GM23338 (cell line): ENCODE results near the gene LMBR1L.

Experiments used
- CREB1 ChIP-seq: fragments of 250-450 bp; sonication (Bioruptor Pico); IDR thresholded peaks from 2 replicates; pipeline ENCODE4 v1.5.0; 2020; ENCODE audit warnings: low read depth, mild to moderate bottlenecking, moderate library complexity
- CTCF ChIP-seq, 2 experiments: fragments of 200-600 bp in 1 of 2; sonication (generic) in 1 of 2; conservative IDR thresholded peaks; 2 replicates each; pipeline versions ENCODE4 v1.5.1 to v1.6.1; 2016 to 2017; ENCODE audit warnings: antibody characterized with exemption in 2 of 2, low read depth in 2 of 2, mild to moderate bottlenecking in 2 of 2, moderate library complexity in 1 of 2
- EZH2 ChIP-seq: fragments of 200-600 bp; sonication (generic); IDR thresholded peaks from one replicate; pipeline ENCODE4 v1.8.0; 2017; ENCODE audit warnings: antibody characterized with exemption, mild to moderate bottlenecking, low read depth; ENCODE audit not compliant: unreplicated experiment
- EZH2phosphoT487 ChIP-seq: fragments of 200-600 bp; sonication (generic); IDR thresholded peaks from one replicate; pipeline ENCODE4 v1.8.1; 2018; ENCODE audit warnings: antibody characterized with exemption; ENCODE audit not compliant: unreplicated experiment
- JUNB ChIP-seq: IDR thresholded peaks from one replicate; pipeline ENCODE4 v1.6.1; 2016; ENCODE audit warnings: antibody characterized with exemption; ENCODE audit not compliant: unreplicated experiment
- POLR2AphosphoS5 ChIP-seq: IDR thresholded peaks from 2 replicates; pipeline ENCODE4 v1.6.1; 2016; ENCODE audit warnings: antibody characterized with exemption, low read depth
- REST ChIP-seq: IDR thresholded peaks from one replicate; pipeline ENCODE4 v1.6.1; 2018; ENCODE audit warnings: antibody characterized with exemption; ENCODE audit not compliant: unreplicated experiment
- STAT1 ChIP-seq: IDR thresholded peaks from one replicate; pipeline ENCODE4 v1.6.1; 2016; ENCODE audit warnings: antibody characterized with exemption; ENCODE audit not compliant: unreplicated experiment
- ZNF331 ChIP-seq: fragments of 250-450 bp; sonication (Bioruptor Pico); IDR thresholded peaks from 2 replicates; pipeline ENCODE4 v1.5.0; 2020; ENCODE audit warnings: low read depth, mild to moderate bottlenecking, moderate library complexity

- TF ChIP-seq EZH2 (no peak), CTCF (conservative IDR thresholded peaks at IDR 0.05; ENCODE audit: low read depth in 2 of 2) (no peak), CREB1 (CRISPR knock-in tag) (no peak), REST (no peak), POLR2AphosphoS5 (no peak), EZH2phosphoT487 (no peak), ZNF331 (CRISPR knock-in tag) (no peak), STAT1 (no peak), JUNB (no peak)
Measured at GRCh38 chr12:49100380-49100779, 10.3 kb downstream of the LMBR1L start.
